GM19328 (cell line): ENCODE results near the gene CREM.
"Not testable (repeated sequence)": the region's sequence is repeated elsewhere in the genome, so short reads cannot be mapped to it uniquely, and the experiment has no call there.

Source experiments
- ATAC-seq: cut with Tn5 transposase; IDR thresholded peaks from one replicate; pipeline ENCODE4 v1.9.1; 2021; ENCODE audit warnings: mild to moderate bottlenecking, moderate library complexity; ENCODE audit not compliant: unreplicated experiment

The CREM gene

DNA sequence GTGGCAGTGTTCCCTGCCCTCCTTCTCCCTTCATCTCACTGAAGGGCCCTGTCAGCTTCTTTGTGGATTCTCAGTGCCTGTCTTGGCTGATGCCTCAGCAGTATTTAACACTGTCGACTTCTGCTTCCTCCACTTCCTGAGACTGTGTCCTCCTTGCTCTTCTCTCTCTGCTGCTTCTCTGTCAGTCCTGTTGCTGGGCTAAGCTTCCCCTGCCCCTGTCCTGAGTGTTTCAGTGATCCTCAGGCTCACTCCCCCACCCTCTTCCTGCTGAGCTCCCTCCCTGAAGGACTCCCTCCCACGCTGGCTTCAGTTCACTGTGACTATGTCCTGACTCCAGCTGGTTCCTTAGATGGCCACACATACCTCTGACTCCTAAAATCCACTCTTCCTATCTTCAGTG, 64.9 kb downstream of the CREM start:
- no peak for ATAC-seq

DNA sequence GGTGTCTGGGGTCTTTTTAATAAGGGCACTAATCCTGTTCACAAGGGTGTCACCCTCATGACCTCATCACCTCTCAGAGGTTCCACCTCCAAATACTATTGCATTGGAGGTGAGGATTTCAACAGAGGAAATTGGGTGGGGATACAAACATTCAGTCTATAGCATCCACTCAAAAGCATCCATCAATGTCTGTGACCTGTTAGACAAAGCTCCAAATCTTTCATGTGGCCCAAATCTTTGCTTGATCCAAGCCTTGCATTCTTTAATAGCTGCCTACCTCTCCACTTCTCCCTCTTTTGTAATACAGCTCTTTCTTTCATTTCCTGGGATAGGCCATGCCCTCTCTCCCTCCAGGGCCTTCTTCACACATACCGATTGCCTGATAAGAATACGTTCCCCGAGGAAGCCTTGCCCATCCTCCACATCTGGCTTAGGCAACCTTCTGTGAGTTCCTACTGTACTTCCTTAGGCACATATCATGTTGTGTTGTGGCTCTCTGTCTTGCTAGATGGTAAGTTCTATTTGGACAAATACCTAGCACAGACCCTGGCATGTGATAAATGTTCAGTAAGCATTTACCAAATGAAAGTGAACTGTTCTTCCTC, 66.1 kb downstream of the CREM start:
- ATAC-seq = no peak

DNA sequence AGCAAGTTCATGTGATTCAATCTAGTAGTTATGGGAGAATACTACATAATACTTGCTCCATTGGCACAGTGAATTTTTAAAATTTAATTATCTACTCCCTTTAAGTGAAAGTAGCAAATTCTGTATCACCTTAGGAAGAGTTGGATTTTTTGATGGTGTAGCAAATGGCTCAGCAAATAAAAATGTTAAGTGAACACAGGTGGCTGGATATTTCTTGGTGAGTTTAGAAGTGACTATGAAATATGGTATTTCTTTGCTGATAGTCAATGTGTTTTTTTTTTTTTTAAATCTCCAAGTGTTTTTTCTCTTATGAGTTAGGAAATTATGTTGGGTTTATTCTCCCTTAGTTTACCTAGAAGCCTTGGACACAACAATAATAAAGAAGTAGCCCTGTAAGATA, 67.8 kb downstream of the CREM start:
- no peak for ATAC-seq

DNA sequence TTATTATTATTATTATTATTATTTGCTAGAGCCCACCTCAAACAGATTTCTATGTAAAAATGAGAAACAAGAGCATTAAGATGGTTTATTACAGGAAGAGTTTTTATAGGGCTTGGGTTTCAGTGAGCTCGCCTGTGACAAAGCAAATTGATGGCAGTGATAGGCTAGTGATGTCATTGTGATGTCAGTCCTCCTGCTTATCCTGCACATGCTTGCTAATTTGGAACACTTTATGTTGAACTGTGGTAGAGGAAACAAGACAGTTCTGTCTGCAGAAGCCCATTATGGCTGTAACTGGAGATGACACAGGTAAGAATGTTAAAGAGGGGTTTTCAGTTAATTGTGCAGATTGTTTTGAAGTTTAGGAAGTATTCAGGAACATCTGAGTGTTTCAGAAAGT, 68.3 kb downstream of the CREM start:
- no peak for ATAC-seq

DNA sequence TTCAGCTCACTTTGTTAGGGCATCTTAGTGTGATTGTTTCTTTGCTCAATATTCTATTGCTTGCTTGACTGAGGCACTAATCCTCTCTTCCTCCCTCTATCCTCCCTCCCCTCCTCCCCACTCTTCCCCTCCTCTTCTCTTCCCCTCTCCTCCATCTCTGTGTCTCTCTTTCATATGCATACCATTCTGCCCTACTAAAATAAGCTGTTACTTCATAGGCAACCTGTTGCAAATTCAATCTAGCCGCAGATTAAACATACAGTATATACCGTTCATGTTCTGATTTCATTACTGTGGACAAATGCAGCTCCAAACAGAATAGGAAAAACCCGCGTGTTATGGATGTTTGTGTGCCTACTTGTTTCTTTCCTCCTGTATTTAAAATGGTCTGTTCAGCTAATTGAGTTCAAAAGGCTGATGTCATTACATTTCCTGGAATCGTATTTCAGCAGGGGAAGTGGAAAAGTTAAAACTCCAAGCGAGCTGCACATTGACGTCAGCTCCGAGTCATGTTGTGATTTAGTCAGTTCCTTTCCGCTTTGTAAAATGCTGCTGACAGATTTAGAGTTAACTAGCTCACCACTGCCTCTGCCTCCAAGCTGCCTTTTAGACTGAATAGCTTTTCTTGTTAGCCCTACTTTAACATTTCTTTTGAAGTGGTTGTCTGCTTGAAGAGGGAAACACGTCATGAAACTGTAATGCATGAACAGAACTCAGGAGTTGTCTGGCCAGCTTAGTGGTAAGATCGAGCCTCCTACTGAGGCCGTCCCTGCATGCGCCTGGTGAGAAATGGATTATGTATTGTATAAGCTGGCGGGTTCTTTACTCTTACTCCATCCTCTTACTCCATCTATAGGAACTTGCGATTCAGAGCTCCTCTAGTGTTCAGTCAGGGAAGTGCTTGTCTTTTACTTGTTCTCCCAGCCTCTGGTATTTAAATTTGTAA, 69.0 kb downstream of the CREM start:
- ATAC-seq = peak; percentile 88

DNA sequence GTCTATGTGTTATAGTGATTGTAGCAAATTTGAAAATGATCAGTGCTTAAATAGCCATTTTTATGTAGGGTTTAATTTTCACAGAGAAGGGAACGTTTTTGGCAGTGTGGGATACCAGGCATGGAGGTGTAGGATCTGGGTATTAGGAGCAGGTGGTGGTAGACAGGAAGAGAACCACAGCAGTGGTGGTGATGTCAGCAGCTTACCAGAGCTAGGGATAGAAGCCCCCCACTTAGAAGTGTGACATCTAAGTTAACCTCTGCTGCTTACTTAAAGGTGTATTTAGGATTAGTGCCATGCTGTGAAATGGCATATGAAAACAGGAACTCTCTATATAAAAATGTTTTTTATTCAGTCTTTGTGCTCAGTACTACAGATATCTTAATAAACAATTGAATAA, 73.8 kb downstream of the CREM start:
- ATAC-seq = no peak

DNA sequence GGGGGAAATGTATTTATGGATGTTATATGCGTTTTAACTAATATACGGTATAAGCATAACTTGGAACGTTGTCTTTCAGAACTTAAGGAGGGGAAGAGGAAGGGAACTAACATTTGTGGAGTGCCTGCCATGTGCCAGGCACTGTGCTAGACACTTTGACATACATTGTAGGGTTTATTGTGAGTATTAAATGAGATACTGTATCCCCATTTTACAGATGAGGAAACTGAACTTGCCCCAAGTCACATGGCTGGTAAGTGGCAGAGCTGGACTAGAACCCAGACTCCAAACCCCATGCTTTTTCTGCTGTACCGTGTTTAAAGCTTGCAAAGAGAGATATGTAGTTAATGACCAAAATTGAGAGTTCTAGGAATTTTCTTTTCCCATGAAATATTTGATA, 74.6 kb downstream of the CREM start:
- ATAC-seq = no peak

DNA sequence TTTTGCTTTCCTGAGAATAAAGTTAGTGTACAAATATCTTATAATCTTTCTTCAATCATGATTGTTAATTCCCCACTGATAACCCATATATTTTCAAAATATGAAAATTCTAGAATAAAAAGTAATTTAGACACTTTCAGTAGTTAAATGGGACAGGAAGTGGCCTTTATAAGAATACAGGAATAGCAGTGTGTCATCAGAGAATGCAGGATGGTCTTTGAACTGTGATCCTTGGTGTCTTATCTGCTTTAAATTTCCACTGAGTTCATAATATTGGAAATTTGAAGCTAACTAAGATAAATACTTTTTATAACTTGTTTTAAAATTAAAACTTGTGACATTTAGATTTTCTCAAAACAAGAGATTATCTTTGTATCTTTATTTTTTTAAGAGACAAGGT, 75.4 kb downstream of the CREM start:
- no peak for ATAC-seq

DNA sequence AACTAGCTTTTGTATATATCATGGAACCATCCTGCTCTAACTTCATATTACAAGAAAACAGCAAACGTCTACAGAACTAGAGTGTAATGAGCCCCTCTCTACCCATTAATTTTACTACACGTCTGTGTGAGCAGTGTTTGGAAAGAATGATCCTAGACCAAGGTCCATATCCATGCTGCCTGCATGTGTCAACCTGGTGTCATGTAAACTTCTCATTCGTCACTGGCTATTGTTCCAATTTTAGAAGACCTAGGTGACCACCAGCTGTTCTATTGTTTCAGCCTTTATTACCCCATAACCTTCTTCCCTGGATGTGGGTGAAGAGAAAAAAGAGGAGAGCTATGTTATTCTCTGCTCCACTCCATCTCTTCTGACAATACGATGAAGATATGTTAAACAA, 77.1 kb downstream of the CREM start:
- ATAC-seq = no peak

DNA sequence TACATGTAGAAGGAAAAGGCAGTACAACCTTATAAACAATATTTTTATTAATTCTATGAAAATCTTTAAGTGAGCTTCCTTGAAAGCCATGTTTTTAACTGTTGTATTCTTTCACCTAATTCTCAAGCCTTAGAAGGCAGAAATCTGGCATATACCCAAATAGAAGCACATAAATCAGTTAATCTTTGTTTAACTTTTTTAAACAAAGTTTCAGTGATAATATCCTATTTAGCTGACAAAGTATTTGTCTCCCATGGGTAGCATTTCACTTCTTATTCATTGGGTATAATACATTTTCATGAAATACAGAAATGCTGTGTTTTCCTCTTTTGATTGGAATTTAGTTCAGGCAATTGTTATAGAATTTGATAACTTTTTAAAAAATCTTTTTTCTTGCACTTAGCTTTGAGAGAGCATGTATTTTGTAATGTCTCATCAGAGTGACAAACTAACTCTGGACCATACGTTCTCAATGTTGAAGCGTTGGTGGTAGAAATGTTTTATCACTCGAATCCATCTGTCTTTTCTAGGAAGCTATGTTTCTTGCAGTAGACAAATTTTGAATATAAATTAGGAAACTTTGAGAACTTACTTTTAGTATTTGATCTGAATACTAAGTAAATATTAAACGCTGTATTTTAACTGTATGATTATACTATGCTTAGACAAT, 78.1 kb downstream of the CREM start:
- no peak for ATAC-seq

DNA sequence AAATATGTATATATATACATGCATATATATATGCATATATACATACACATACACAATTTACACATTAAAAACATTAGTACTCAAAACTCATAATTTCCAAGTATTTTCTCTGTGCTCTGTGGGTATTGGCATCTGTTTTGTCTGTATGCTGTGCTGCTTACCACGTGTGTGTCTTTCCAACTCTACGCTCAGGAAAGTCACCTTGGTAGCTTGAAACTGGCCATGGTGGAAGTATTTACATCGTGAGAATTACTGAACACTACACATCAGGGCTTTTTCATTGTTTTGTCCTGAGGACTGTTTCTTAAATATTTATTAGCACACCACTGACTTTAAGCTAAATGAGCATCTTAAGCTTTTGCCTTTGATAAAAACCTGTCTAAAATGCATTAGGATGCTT, 79.6 kb downstream of the CREM start:
- ATAC-seq = no peak

DNA sequence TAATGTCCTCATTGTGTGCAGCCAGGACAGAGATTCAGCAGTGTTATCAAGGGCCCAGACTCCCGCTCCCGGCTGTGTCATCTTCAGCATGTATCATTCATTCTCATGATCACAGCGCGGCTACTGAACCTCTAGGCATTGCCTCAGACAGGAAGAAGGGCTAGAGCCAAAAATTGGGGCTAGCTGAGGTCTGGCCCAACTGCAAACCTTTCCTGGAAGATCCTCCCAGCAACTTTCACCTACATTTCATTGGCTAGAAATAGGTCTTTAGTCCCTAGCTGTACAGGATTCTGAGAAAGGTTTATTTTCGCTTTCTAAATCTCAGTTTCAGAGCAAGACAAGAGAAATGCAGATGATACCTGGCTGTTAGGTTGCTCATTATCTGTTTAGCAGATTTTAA, 81.9 kb downstream of the CREM start:
- peak; percentile 60 for ATAC-seq

DNA sequence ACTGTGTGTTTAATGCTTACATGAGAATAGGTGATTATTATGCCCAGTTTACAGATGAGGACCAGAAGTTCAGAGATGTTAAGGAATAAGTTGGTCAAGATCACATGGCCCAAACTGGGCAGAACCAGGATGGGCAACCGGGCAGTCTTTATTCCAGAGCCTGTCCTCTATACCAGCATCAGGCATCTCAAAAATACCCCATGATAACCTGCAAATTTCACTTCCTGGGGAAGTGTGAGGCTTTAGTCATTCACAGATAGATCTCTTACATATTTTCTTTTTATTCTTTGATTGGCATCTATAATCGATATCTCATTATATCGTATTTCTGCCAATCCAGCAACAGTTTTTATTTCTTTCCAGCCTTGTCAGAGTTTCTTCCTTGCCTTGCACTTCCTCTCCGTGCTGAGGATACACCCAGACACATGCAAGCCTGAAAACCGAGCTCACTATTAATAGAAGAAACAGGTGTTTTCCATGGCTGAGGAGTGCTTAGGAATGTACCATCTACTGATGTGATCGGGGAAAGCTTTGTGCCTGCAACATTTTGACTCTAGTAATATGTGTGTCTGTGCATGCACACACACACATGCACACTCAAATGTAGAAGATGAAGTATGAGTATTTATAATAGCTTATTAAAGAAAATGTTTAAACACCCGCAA, 82.4 kb downstream of the CREM start:
- ATAC-seq = no peak

DNA sequence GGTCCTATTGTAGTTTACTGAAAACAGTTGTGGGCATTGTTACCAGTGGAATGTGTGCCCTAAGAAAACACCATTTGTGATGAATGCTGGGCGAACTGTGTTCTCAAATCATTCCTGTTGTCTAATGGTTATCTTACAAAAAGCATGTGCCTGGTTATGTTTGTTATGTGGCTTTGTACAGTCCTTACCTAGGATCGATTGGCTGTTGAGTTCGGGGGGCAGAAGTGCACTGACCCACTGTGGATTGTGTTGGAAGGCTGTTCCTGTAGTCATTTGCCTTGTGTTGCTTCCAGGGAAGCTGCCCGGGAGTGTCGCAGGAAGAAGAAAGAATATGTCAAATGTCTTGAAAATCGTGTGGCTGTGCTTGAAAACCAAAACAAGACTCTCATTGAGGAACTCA, 84.3 kb downstream of the CREM start:
- ATAC-seq = no peak

DNA sequence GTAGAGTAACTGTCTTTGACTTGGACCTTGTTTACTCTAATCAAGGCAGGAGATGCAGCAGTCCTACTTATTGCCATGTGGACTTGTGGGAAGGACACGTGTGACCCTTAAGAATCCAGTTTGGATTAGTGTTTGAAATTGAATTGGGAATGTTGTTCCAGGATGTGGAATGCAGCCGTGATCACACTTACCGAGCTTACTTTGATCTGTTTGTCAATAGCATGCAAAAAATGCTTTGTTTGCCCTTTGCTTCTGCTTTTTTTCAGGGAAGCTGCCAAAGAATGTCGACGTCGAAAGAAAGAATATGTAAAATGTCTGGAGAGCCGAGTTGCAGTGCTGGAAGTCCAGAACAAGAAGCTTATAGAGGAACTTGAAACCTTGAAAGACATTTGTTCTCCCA, 84.7 kb downstream of the CREM start:
- ATAC-seq = no peak

DNA sequence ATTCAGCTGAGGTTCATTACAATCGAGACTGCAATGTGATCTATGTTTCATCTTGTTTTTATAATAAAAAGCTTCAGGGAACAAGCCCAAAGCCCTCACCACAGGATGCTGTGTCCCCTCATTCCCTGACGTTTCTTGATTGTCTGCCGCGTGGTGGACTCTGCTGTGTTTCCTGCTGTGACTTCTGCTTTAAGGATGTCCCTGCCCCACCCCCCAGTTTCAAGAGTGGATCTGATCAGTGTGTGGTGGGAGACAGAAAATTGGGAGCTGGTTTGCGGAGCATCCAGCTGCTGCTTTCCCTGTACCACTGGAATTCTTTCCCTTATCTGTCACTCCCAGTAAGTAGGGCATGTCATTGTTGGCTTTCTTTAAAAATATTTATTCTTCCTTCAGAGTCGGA, 86.2 kb downstream of the CREM start:
- no peak for ATAC-seq

DNA sequence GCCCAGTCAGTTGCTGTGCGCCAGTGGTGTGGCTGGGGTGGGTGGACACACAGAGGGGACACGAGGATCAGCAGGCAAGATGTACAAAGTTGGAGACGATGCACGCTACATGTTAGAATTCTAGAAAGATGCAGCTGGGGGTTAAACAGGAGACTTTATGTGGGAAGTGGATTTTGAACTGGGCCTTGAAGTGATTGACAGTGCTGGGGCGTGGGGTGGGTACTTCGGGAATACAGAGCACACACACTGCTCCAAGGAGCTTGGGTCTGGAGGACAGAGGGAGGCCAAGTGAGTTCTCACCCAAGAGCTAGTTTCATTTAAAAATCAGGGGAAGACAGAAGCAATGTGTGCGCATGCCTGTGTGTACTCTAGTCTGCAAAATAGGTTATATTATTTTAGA, 87.1 kb downstream of the CREM start:
- ATAC-seq = no peak

DNA sequence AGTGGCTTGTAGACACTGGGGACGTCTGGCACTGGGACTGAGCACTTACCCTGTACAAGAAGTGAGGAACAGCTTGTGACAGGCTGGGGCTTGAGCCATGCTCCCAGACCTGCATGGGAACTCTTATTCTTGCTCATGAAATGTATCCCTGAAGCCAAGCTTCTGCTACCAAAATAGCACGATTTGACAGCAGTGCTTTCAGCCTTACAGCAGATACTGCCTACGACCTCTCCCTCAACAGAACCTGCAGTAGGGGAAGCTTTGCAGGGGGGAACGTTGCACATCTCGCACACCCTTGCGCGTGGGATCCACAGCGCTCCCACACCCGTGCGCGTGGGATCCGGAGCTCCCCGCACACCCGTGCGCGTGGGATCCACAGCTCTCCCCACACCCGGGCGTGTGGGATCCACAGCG, 88.0 kb downstream of the CREM start:
- ATAC-seq = no peak

DNA sequence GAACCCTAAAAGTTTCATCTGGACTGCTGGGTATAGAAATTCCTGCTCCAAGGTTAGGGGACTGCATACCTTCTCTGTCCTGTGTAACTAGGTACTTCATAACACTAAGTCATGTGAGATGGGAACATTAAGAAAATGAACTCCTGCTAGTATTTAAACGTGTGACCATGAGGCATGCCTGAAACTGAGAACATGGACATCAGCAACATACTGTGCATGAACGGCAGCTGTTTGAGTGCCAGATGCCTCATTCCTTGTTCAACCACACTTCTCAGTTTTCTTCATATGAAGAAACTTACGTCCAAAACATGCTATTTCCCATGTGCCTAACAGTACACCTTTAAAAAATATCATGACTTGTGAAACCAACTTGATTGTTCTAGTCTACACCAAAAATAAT, 88.5 kb downstream of the CREM start:
- no peak for ATAC-seq

DNA sequence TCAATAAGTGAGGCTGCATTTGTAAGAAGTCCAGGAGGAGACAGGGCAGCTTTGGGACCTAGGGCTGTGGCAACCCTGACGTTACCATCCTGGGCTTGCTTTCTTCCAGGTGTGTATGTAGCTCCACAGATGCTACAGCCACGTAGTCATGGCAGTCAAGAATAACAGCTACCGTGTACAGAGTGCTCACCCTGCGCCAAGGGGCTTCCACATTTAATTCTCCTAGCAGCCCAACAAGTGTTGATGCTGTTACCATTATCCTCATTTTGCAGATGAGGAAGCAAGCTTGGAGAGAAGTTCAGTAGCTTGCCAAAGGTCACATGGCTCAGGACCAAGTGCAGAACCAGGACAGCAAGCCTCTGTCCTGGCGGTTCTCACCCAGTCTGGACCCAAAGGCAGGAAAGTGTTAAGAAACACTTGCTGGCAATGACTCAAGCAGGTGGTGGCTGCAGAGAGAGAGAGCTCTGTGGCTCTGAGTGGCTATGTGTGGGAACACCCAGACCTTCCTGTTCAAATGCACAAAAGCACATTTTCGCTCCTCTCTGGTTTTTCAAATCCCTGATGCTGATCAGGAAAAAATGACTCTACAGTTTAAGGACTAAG, 89.8 kb downstream of the CREM start:
- ATAC-seq = no peak

DNA sequence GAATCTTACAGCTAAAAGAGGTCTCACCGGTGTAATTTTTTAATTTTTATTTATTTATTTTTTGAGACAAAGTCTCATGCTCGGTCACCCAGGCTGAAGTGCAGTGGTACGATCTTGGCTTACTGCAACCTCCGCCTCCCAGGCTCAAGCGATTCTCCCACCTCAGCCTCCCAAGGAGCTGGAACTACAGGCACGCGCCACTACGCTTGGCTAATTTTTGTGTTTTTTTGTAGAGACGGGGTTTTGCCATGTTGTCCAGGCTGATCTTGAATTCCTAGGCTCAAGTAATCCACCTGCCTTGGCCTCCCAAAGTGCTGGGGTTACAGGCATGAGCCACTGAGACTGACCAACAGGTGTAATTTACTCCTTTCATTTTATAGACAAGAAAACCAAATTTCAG, 90.3 kb downstream of the CREM start:
- not testable (repeated sequence) for ATAC-seq
